Esophagus muscularis mucosa (tissue), 3 donors: ENCODE data around the gene LINC01488.

Experiments used
- POLR2A ChIP-seq: fragments of 450-650 bp; IDR thresholded peaks from one replicate; pipeline ENCODE4 v1.6.1; 2017; ENCODE audit warnings: antibody characterized with exemption, moderate library complexity, mild to moderate bottlenecking, low read depth
- TF ChIP-seq, protein P1 (sequence below), 3 experiments: fragments of 200-600 bp in 2 of 3; fragments of 450-650 bp in 1 of 3; sonication (generic) in 2 of 3; IDR thresholded peaks; one replicate each; pipeline ENCODE4 v1.5.1; 2017 to 2019; ENCODE audit warnings: antibody characterized with exemption in 3 of 3, mild to moderate bottlenecking in 2 of 3, moderate library complexity in 1 of 3

DNA sequence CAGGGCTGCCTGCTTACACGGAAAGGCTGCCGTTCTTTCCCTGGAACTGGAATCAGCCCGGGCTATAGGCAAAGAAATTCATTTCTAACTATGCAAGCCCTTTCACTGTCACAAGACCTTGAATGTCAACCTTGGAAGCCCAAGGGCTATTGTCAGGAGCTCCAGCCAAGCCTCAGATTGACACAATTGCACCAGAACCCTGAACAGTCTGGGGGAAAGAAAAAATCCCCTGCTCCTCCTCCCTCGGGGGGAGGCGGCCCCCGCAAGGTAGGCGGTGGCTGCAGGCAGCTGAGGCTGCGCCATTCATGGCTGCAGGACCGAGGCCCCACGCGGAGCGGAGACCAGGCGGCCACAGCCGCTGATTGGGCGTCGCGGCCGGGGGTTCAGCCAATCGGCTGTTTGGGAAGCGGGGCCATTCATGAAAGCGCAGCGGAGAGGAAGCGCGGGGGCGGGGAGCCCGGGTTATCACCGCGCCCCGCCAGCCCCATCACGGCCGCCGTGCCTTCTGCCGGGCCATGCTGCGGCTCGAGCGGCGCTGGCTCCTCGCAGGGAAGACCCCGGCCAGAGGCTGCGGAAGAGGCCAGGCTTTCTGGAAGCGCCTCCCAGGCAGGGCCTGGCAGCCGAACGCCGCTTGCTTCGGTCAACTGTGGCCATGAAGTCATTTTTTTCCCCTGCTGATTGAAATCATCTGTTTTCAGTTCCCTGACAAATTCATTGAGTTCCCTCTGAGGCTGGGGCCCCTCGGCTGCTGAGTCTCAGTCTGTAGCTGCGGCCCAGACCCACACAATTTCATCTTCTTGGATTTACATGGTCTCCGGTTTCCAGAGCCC is 38.1 kb upstream of the LINC01488 start:
- TF ChIP-seq, protein P1, sequence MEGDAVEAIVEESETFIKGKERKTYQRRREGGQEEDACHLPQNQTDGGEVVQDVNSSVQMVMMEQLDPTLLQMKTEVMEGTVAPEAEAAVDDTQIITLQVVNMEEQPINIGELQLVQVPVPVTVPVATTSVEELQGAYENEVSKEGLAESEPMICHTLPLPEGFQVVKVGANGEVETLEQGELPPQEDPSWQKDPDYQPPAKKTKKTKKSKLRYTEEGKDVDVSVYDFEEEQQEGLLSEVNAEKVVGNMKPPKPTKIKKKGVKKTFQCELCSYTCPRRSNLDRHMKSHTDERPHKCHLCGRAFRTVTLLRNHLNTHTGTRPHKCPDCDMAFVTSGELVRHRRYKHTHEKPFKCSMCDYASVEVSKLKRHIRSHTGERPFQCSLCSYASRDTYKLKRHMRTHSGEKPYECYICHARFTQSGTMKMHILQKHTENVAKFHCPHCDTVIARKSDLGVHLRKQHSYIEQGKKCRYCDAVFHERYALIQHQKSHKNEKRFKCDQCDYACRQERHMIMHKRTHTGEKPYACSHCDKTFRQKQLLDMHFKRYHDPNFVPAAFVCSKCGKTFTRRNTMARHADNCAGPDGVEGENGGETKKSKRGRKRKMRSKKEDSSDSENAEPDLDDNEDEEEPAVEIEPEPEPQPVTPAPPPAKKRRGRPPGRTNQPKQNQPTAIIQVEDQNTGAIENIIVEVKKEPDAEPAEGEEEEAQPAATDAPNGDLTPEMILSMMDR (IDR thresholded peaks at IDR 0.05) = no peak
- TF ChIP-seq POLR2A = no peak
